GM12891 (cell line): ENCODE data around the gene FAM156B.
"Not testable (repeated sequence)": the region's sequence is repeated elsewhere in the genome, so short reads cannot be mapped to it uniquely, and the experiment has no call there.

Experiments
- PAX5 ChIP-seq: IDR thresholded peaks from 2 replicates; pipeline ENCODE4 v1.6.1; 2011; ENCODE audit warnings: low read length, moderate library complexity, mild to moderate bottlenecking; ENCODE audit not compliant: insufficient read depth, severe bottlenecking
- POLR2A ChIP-seq: IDR thresholded peaks from 2 replicates; pipeline ENCODE4 v1.6.1; 2011; ENCODE audit warnings: low read depth, low read length, control low read depth
- POLR2AphosphoS5 ChIP-seq: IDR thresholded peaks from 2 replicates; pipeline ENCODE4 v1.6.1; 2011; ENCODE audit warnings: low read depth, low read length, control low read depth
- POU2F2 ChIP-seq: IDR thresholded peaks from 2 replicates; pipeline ENCODE4 v1.6.1; 2011; ENCODE audit warnings: low read depth, mild to moderate bottlenecking, control low read depth, low read length, moderate library complexity
- SPI1 ChIP-seq: IDR thresholded peaks from 2 replicates; pipeline ENCODE4 v1.6.1; 2011; ENCODE audit warnings: low read depth, low read length, control low read depth
- TAF1 ChIP-seq: IDR thresholded peaks from 2 replicates; pipeline ENCODE4 v1.6.1; 2011; ENCODE audit warnings: low read depth, low read length, control low read depth

DNA sequence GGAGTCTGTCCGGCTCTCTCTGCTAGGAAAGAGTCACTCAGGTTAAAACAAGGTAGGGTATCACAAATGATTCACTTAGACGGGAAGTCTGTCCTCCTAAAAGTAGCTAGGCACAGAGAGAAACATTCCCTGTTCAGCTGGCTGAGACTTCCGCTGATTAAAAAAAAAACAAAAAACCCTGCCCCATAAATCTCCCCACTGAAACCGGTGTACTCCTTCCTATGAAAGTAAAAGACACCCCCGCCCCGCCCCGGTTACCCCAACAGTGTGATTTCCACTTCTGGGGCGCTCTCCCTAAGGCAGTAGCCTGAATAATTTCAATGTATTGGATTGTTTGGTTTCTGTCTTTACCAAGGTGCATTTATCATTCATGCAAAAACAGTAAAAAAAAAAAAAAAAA is 692 bp upstream of the FAM156B start:
- not testable (repeated sequence) for TF ChIP-seq TAF1, POLR2AphosphoS5, SPI1, POLR2A, POU2F2, PAX5
